Neural progenitor cell (in vitro differentiated cells): Measurements from ENCODE around the gene PQBP1.

Experiments
- CTCF ChIP-seq: fragments of 200-600 bp; sonication (generic); IDR thresholded peaks from 2 replicates; pipeline ENCODE4 v1.5.1; 2017; ENCODE audit warnings: antibody characterized with exemption, mild to moderate bottlenecking
- EZH2phosphoT487 ChIP-seq: fragments of 200-600 bp; sonication (generic); IDR thresholded peaks from 2 replicates; pipeline ENCODE4 v1.6.1; 2017; ENCODE audit warnings: antibody characterized with exemption

GRCh38 chrX:48902135-48902534 is 4.4 kb downstream of the PQBP1 start:
- no peak for TF ChIP-seq EZH2phosphoT487
- no peak for TF ChIP-seq CTCF
